GDM1 (cell line): ENCODE results near the gene PPM1A.

Experiments
- DNase-seq: peaks from one replicate; lab custom pipeline; 2025; lab: John Stamatoyannopoulos, UW

PPM1A gene

DNA sequence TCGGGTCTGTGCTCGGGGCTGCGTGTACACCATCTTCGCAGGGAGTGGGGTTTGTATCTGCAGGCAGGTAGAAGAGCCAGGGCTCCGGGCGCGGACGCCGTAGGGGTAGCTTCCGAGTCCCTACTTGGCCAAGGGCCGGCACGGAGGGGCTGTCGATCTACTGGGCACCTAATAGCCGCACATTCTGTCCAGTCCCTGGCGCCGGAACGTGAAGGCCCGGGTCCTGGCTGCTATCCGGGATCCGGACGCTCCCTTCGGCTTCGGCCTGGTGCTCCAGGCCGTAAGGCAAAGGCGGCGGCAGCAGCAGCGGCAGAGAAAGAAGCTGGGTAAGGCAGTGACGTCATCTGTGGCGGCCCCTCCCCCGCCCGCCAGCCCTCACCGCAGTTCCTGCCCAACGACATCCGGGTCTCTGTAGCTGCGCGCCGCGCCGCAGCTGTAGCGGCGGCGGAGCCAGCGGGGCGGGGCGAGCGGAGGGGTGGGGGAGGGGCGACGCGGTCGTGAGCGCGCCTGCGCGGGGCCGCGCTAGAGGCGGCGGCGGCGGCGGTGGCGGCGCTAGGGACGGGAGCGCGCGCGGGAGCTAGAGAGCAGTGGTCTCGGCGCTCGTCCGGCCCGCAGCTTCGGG, at the start of gene PPM1A:
Gene PPM1A, plus strand, starts transcription at position 525 of the 622 bp plus-strand sequence. CDS start 33,483 bp downstream, outside the sequence.
- peak; percentile 94 for DNase-seq

- DNase-seq: no peak
These were observed 49.7 kb upstream of the PPM1A start for GRCh38 chr14:60199321-60199720.

- no peak for DNase-seq
These were observed 44.7 kb upstream of the PPM1A start for GRCh38 chr14:60204104-60204842.

- no peak for DNase-seq
These were observed 43.9 kb upstream of the PPM1A start for GRCh38 chr14:60204843-60205774.

- DNase-seq: no peak
These were observed 42.8 kb upstream of the PPM1A start for GRCh38 chr14:60206249-60206670.

DNA sequence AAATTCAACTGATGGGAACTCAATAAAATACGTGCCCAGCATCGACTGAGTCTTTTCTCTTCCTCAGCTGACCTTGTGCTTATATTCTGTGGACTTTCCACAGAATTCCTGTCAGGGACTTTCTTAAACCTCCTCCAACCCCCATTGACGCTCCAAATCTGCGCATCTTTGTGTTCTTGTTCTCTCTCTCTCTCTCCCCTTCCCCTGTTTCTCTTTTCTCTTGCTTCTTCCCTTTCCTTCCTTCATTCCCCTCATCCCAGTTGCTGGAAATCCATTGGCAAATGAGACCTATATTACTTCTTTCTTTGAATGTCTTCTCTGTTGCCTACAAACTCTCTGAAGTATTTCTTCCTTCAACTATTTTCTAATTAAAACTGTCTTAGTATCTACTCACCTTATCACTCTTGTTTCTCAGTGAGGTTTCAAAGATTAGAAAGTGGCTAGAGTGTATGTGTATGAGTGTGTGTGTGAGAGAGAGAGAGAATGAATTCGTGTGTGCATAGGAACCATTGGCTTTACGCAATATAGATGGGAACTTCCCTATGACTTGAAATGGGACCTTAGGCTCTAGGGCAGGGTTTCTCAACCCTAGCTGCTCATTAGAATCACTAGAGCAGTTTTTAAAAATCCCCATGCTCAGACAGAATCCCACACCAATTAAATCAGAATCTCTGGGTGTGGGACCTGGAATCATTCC, 42.0 kb upstream of the PPM1A start:
- no peak for DNase-seq

GRCh38 chr14:60210703-60211102, 38.3 kb upstream of the PPM1A start:
- DNase-seq: no peak

GRCh38 chr14:60211153-60211552, 37.9 kb upstream of the PPM1A start:
- no peak for DNase-seq

DNA sequence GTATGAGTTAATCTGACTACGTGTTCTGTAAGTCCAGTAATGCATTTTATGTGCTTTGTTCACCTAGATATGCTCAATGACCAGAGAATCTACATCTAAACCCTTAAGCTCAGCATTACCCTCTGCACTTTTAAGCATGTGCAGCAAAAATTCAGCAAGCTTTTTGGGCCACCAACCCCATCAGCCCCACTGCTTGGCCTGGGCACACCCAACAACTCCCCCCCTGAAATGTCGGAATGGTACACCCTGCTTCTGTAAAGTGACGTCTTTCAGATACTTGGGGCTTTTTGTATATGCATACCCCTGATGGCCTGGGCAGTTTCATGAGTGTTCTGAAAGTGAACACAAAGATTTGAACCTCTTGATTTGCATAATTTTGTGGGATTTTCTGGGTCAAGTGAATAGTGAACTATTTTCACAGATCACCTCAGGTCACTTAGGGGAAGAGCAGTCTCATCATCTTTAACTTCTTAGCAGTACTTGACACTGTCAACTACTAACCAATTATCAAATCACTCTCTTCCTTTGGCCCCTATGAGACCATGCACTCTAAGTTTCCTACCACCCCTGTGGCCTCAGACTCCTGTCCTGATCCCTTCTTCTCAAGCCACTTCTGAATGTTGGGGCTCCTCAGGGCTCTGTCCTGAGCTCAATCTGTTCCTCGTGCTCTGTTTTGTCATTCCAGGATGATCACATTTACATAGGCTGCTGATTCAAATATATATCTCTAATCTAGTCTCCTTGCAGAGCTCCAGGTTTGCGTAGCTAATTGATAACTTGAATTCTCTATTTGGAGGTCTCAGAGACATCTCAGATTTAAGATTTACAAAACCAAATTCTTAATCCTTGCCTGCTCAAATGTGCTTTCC, 36.3 kb upstream of the PPM1A start:
- no peak for DNase-seq

DNA sequence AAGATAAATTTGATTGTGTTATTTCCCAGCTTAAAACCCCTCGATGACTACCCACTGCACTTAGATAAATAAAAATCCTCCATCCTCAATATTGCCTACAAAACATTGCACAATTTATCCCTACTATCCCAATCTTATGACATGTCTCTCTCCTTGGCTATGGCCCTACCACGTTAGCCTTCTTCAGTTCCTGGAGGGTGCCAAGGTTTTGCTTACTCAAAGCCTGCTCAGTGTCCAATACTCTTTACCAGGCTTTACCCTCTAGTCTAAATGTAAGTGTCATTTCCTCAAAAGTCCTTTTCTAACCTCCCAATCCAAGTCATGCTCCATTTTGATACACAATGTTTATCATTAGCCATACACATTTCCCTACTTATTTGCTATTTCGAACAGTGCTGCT, 35.0 kb upstream of the PPM1A start:
- DNase-seq: no peak

DNA sequence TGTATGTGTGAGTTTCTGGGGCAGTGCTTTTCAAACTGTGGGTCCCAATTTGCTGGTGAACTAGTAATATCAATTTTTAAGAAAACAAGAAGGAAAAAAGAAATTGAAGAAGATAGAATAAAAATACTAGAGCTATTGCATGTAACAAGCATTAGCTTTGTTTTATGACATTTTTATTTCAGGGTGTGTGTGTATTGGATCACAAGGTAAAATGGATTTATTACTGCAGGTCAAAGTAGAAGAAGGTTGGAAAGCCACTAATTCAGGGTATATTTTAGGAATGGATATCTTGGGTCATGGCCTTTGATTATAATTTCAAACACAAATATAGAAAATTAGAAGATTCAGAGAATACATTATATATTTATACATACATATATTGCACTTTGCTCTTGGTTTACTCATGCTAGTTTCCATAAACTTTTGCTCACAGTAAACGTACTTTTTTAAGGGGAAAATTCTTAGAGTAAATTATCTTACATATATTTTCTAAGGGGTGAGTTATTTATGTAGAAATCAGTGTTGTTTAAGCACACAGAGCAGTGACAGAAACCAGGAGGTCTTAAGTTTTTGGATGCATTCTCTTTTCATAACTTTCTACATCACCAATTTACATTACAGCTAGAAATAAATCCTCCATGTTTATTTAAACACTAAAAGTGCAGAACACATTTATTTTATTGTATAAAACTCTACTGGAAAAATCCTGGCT, 34.5 kb upstream of the PPM1A start:
- DNase-seq: no peak

DNA sequence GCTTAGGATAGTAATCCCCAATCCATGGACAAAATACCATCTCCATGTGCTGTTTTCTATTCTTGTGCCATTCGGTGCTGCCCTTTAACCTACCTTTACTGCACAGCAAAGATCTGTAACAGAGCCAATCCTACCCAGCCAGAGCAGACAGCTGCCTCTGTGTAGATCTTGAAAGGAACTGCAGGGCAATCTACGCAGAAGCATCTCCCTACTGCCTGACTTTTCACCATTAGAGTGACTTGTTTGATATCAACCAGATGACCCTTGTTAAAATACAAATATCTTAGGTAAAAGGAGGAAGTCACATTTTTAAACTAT, 33.9 kb upstream of the PPM1A start:
- no peak for DNase-seq

DNA sequence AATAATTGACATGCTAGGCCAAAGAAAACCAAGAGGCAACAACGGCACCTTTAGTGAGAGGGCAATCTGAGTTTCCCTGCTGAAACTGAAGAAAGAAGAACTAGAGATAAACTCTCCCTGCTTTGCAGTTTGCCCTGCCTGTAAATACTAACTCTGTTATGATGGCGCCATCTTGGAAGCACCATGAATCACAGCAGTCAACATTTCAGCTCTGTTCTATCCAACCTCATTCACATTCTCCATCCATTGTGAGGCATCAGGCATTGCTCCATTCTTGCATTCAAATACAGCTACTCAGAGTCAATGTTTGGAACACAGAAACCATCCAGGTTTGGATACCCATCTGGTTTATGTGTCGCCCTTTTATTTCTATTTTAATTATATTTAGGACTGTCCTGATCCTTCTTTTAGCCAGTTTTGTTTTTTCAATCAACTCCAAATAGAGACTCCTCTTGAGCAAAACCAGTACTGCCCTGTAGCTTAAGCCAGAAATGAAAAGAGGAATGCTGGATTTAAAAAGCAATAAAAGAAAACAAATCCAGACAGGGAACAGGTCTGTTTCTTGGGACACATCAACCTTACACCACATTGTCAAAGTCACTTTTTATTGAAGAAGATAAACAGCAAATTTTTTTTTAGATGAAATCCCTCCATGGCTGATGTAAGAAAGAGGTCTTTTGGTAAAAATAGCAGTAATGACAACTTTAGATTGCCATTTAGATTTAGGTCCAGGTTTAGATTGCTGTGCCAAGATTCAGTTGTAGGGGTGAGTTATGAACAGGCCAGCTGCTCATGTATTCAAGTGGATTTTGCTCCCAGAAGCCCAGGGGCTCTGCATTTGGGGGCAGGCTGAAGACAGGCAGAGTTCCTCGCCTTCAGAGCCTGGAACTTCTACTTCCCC, 33.3 kb upstream of the PPM1A start:
- no peak for DNase-seq

GRCh38 chr14:60217713-60218112, 31.3 kb upstream of the PPM1A start:
- no peak for DNase-seq

DNA sequence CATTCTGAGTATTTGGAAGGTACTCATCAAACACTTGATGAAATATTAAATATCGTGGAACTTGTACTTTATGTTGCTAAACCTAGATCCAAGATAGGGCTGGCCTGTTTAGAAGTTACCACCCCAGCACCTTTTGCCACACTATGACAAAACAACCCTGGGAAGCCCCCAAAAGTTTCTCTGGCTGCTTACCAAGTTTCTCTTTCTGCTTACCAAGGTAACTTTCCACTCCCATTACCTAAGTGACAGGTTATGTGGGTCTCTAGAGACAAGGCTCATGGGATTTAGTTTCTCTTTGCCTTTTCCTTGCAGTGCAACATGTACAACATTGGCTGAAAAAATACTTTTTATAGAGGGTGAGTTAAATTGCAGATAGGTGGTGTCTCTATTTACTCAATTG, 28.9 kb upstream of the PPM1A start:
- no peak for DNase-seq

DNA sequence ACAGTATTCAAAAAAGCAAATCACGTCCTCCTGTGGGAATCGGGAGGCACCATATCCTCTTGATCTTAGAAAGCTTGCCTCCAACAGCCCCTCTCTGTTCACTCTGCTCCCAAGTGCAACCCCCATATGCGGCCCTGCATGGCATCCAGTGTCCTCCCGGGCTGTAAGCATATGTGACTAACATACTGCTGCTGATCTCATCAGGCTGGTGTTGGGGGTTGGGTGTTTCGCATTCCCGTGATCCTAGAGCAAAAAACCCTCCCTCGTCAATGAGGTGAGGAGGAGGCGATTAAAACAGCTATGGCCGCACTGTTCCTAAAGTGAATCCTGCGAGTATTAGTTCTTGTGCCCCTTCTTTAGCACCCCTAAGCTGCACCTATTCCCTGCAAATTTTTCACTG, 28.1 kb upstream of the PPM1A start:
- DNase-seq: no peak

DNA sequence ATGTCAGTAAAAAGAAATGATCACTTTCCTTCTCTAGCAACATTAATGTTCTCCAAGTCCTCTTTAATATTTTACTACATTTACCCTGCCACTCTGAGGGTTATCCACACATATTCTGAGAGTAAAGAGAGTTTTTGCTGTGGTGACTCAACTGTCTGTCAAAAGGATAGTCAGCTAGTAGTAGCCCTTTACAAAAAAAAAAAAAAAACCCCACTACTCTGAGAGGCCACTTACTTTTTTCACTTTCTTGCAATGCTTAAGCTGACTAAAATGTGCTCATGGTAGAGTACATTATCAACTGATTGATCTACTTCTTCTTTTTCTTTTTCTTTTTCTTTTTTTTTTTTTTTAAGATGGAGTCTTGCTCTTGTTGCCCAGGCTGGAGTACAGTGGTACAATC, 27.6 kb upstream of the PPM1A start:
- DNase-seq: no peak

DNA sequence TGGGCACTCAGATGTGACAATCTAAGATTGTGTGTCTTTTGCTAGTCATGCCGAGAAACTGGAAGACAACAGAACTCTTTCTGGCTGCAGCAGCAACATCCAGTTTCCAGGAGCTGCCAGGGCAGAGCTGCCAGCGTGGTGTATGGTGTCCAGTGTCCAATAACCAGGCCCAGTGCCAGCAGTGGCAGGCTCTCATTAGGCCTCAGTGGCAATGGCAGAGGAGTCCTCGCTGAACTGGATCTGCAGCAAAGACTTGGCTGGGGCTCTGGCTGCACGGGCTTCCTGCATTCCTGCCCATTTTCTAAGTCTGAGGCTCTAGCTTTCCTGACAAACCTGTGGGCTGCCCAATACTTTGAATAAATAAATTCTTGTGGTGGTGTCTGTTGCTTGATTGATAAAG, 26.2 kb upstream of the PPM1A start:
- DNase-seq: no peak

DNA sequence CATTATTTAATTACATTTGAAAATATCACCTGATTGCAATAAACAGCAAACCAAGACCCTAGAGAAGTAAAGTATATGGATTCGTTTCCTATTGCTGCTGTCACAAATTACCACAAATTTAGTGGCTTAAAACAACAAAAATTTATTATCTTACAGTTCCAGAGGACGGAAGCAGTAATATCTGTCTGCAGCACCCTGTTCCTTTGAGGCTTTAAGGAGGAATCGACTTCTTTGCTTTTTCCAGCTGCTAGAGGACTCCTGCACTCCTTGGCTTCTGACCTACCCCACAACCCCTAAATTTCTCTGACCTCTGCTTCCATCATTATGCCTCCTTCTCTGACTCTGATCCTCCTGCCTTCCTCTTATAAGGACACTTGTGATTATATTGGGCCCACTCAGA, 23.8 kb upstream of the PPM1A start:
- DNase-seq: no peak

DNA sequence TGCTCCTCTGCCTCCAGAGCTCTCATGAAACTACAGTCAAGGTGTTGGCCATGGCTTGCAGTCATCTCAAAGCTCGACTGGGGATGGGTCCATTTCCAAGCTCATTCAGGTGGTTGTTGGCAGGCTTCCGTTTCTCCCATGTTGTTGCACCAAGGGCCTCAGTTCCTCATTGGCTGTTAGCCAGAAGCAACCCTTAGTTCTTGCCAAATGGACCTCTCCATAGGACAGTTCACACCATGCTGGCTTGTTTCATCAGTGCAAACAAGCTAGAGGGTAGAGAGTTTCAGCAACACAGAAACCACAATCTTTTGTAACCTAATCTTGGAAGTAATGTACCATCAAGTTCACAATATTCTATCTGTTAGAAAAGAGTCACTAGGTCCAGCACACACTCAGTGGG, 22.7 kb upstream of the PPM1A start:
- no peak for DNase-seq
